HG02588 (cell line): Measurements from ENCODE around the gene MYOZ2.

Experiments used
- ATAC-seq: cut with Tn5 transposase; IDR thresholded peaks from one replicate; pipeline ENCODE4 v1.9.1; 2021; ENCODE audit warnings: mild to moderate bottlenecking, moderate library complexity; ENCODE audit not compliant: unreplicated experiment

MYOZ2 gene

GRCh38 chr4:119237201-119237600, 101.6 kb downstream of the MYOZ2 start:
- ATAC-seq, result no peak
